ENCODE results near the gene MAPK12. TPM values are rescaled to one million over a fixed set of nuclear protein-coding genes. Genes with fewer than 3 reads are reported as not detected.
A peak's percentile ranks its signal among the peaks of the same experiment; 100 is the strongest.

The MAPK12 gene
- total RNA-seq, 2 donors from 2014 or later: 2.0 to 2.6 TPM

GRCh38 chr22:50236731-50237409 lies 24.6 kb downstream of the MAPK12 start:
- peak; percentile 38 for TF ChIP-seq CTCF (IDR thresholded peaks at IDR 0.05)
- Histone ChIP-seq H3K4me1 (peaks cover 4% of the 10 kb centered on the region), H3K9me3 (no peaks in the 10 kb centered on the region), H3K27me3 (no peaks in the 10 kb centered on the region), H3K27ac (no peak overlapping the region), H3K4me3 (no peak overlapping the region), H3K9ac (ENCODE audit: low read depth in 2 of 2, low read length in 2 of 2) (no peak overlapping the region), H3K36me3 (no peaks in the 10 kb centered on the region)
- no peak for DNase-seq
- intact Hi-C loops (cut with DNase I): no loop called here

DNA sequence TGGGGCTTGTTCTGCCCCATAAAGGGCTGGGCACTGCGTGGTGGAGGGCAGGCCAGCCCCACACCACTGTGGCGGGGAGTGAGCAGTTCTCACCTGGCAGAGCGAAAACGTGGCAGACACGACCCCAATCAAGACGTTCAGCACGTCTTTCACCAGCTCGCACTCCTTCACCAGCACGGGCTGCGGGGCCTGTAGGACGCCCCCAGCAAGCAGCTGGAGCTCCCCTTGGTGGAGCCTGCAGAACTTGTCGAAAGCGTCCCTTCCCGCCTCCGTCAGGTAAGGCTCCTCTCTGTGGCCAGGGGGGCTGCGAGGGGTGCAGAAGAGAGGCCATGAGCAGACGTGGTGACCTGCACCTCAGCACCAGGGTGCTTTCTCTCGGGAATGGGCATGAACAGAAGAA lies 28.3 kb downstream of the MAPK12 start:
- H3K27me3 ChIP-seq: no peaks in the 10 kb centered on the region
- H3K36me3 ChIP-seq: no peaks in the 10 kb centered on the region
- intact Hi-C loops (cut with DNase I): no loop called here
- no peak overlapping the region for H3K4me3 ChIP-seq
- H3K9ac ChIP-seq (ENCODE audit: low read depth in 2 of 2, low read length in 2 of 2): no peak overlapping the region
- TF ChIP-seq CTCF (IDR thresholded peaks at IDR 0.05): no peak
- DNase-seq: no peak
- no peak overlapping the region for H3K27ac ChIP-seq
- H3K4me1 ChIP-seq: no peaks in the 10 kb centered on the region
- H3K9me3 ChIP-seq: no peaks in the 10 kb centered on the region

DNA sequence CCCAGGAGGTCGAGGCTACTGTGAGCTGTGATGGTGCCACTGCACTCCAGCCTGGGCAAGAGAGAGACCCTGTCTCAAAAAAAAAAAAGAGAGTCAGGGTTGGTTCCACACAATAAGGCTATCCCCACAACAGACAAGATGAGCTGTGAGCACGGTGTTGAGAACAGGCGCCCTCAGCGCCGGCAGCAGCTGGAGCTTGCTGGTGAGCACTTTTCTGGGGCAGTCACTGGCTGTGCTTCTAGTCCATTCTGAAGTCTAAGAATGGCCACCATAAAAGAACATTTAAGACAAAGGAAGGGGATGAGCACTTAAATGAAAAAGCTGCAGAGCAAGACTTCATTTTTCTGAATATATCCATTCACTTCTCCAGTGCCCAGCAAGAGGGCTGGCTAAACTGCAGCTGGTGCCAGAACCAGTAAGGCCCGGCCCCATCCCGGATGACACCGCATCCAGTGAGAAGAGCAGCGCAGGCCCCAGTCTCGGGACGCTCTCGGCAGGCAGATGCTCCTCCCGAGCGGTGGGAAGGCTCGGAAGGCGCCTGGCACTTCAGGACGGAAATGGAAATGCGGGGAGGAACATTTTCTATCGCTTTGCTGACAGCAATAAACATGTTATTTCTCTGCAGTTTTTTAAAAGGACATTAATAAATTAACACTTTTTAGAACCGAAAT lies 28.9 kb downstream of the MAPK12 start:
- H3K36me3 ChIP-seq: no peaks in the 10 kb centered on the region
- no peaks in the 10 kb centered on the region for H3K4me1 ChIP-seq
- H3K27ac ChIP-seq: no peak overlapping the region
- H3K9me3 ChIP-seq: no peaks in the 10 kb centered on the region
- no peak for TF ChIP-seq CTCF (IDR thresholded peaks at IDR 0.05)
- no peak overlapping the region for H3K4me3 ChIP-seq
- no peaks in the 10 kb centered on the region for H3K27me3 ChIP-seq
- no peak for DNase-seq
- intact Hi-C loops (cut with DNase I): no loop called here
- H3K9ac ChIP-seq (ENCODE audit: low read depth in 2 of 2, low read length in 2 of 2): no peak overlapping the region

DNA sequence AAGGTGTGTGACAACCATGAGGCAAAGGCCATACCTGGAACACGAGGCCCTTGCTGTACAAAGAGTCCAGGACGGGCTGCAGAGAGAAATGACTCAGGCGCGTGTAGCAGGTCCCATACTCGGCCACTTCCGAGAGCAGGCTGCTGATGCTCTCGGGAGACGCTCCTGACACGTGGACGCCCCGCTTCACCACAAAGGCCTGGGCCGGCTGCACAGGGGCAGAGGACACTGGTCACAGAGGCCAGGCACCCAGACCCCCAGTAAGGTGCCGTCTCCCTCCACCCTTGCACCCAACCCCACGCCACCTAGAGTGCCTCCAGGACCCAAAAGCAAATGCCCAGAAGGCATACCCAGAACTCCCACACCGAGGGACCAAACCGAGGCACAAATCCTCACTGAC lies 32.1 kb downstream of the MAPK12 start:
- H3K4me1 ChIP-seq: no peaks in the 10 kb centered on the region
- no peak for TF ChIP-seq CTCF (IDR thresholded peaks at IDR 0.05)
- H3K27me3 ChIP-seq: no peaks in the 10 kb centered on the region
- H3K4me3 ChIP-seq: no peak overlapping the region
- no peaks in the 10 kb centered on the region for H3K36me3 ChIP-seq
- intact Hi-C loops (cut with DNase I): no loop called here
- H3K9ac ChIP-seq (ENCODE audit: low read depth in 2 of 2, low read length in 2 of 2): no peak overlapping the region
- no peak overlapping the region for H3K27ac ChIP-seq
- H3K9me3 ChIP-seq: no peaks in the 10 kb centered on the region
- no peak for DNase-seq

DNA sequence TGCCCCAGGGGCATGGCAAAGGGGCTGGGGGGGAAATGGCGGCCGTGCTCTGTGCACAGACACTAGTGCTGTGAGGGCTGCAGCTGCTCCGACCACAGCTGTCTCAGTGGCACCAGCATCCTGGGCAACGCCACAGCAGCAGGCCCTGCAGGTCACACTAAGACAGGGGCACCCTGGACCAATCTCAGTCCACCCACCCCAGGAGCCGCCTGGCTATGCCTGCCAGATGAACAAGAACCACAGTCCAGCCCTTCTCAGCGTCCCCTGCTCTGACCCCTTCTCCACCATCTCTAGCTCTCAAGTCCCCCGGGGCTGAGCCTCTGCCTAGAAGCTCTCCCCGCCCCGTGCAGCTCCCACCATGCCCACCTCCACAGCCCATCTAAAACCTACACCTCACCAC lies 33.1 kb downstream of the MAPK12 start:
- H3K4me3 ChIP-seq: no peak overlapping the region
- H3K9ac ChIP-seq (ENCODE audit: low read depth in 2 of 2, low read length in 2 of 2): no peak overlapping the region
- no peaks in the 10 kb centered on the region for H3K9me3 ChIP-seq
- intact Hi-C loops (cut with DNase I): no loop called here
- no peak for TF ChIP-seq CTCF (IDR thresholded peaks at IDR 0.05)
- H3K4me1 ChIP-seq: no peaks in the 10 kb centered on the region
- H3K27ac ChIP-seq: no peak overlapping the region
- no peak for DNase-seq
- H3K27me3 ChIP-seq: no peaks in the 10 kb centered on the region
- no peaks in the 10 kb centered on the region for H3K36me3 ChIP-seq

Measured in colonic mucosa (tissue), 4 donors.